Ovary (tissue), 3 donors: Measurements from ENCODE around the gene MTHFD2.

Source experiments
- CTCF ChIP-seq, 3 donors: fragments of 450-650 bp in 2 of 3; fragments of 200-600 bp in 1 of 3; IDR thresholded peaks; one replicate each; pipeline versions ENCODE4 v1.5.1 to v1.8.0; 2016 to 2022; ENCODE audit warnings: antibody characterized with exemption in 3 of 3, mild to moderate bottlenecking in 1 of 3
- EP300 ChIP-seq: sonication (generic); formaldehyde crosslinking; IDR thresholded peaks from one replicate; pipeline ENCODE4 v1.6.1; 2017; ENCODE audit warnings: antibody characterized with exemption
- POLR2A ChIP-seq: fragments of 450-650 bp; IDR thresholded peaks from one replicate; pipeline ENCODE4 v1.6.1; 2017; ENCODE audit warnings: antibody characterized with exemption, mild to moderate bottlenecking, moderate library complexity
- donor health status: DM: no; HTN: no; CAD: no.

GRCh38 chr2:74226648-74227213 lies 28.3 kb downstream of the MTHFD2 start:
- TF ChIP-seq CTCF (IDR thresholded peaks at IDR 0.05): no peak
- no peak for TF ChIP-seq EP300
- no peak for TF ChIP-seq POLR2A
